Activated CD8-positive, alpha-beta T cell treated with anti-CD3 and anti-CD28 coated beads for 36 hours (primary cell): ENCODE measurements around the gene HAUS3. TPM values are rescaled to one million over a fixed set of nuclear protein-coding genes. Genes with fewer than 3 reads are reported as not detected.

Experiments used
- ATAC-seq: fragments of 200-7000 bp; cut with Tn5 transposase; one replicate; pipeline ENCODE4 v1.10.0; 2021; ENCODE audit warnings: mild to moderate bottlenecking, moderate library complexity
- CTCF ChIA-PET: fragments of 350-600 bp; sonication (Branson Sonifier 250); formaldehyde crosslinking; loops from one replicate; lab custom pipeline; 2021; ENCODE audit warnings: antibody characterized with exemption; lab: Charles Lee
- POLR2A ChIA-PET: fragments of 350-600 bp; sonication (Branson Sonifier 250); formaldehyde crosslinking; loops from one replicate; lab custom pipeline; 2021; ENCODE audit warnings: antibody characterized with exemption; lab: Charles Lee
- DNase-seq: peaks from one replicate; pipeline ENCODE4 v3.0.0-alpha.2; 2020
- H3K27ac Mint-ChIP-seq: one replicate; pipeline ENCODE4 v1.8.0; 2021; ENCODE audit warnings: mild to moderate bottlenecking, mixed read lengths
- H3K27me3 Mint-ChIP-seq: one replicate; pipeline ENCODE4 v1.8.0; 2021; ENCODE audit warnings: mixed read lengths
- H3K36me3 Mint-ChIP-seq: one replicate; pipeline ENCODE4 v1.8.0; 2021; ENCODE audit warnings: low read depth, mixed read lengths
- H3K4me1 Mint-ChIP-seq: one replicate; pipeline ENCODE4 v1.8.0; 2021; ENCODE audit warnings: low read depth, mixed read lengths
- H3K4me3 Mint-ChIP-seq: one replicate; pipeline ENCODE4 v1.8.0; 2021; ENCODE audit warnings: mild to moderate bottlenecking, moderate library complexity, mixed read lengths
- H3K9me3 Mint-ChIP-seq: one replicate; pipeline ENCODE4 v1.8.0; 2021; ENCODE audit warnings: mixed read lengths
- CTCF ChIP-seq: fragments of 200-600 bp; IDR thresholded peaks from one replicate; pipeline ENCODE4 v1.8.0; 2022; ENCODE audit warnings: antibody characterized with exemption, mild to moderate bottlenecking
- intact Hi-C: fragments of 100-400 bp; cut with micrococcal nuclease; formaldehyde crosslinking; loops from one replicate; pipeline ENCODE4 v1.10.0; 2022
- total RNA-seq, 2 experiments: library from RNA; stranded (reverse); gene quantifications; one replicate each; pipeline ENCODE4 v1.2.3, GENCODE V29; 2021

The HAUS3 gene
- 10 to 100 TPM; 18.4 to 19.5 TPM for total RNA-seq

GRCh38 chr4:2241410-2242353 lies at the start of gene HAUS3, which contains the start of gene POLN:
HAUS3 (minus strand) TSS chr4:2242121; CDS start chr4:2240946, 1,175 bp downstream.
POLN (minus strand) TSS chr4:2242121; CDS start chr4:2229231, 12,890 bp downstream.
- Mint-ChIP-seq H3K27me3 (no peaks in the 10 kb centered on the region), H3K27ac (peak within 1 kb of the TSS; percentile 88), H3K4me1 (peaks cover 55% of the 10 kb centered on the region), H3K4me3 (peak within 1 kb of the TSS; percentile 83), H3K36me3 (peaks cover 28% of the 10 kb centered on the region), H3K9me3 (no peaks in the 10 kb centered on the region)
- DNase-seq, result peak; percentile 99
- intact Hi-C loops, result loop anchor here (5.0 kb wide), 1 partner anchor 171 kb away; no protein-coding TSS in a partner anchor
- POLR2A ChIA-PET, result interaction anchor here (0.6 to 3.0 kb wide), 10 partner anchors 9 to 242 kb away, joined by 3 to 17 read pairs (median 4); partner anchors contain the start of genes NELFA and RNF4
- CTCF ChIA-PET, result interaction anchor here (0.8 to 2.3 kb wide), 12 partner anchors 11 to 200 kb away, joined by 3 to 15 read pairs (median 4); partner anchors contain the start of genes CFAP99, MXD4 and ZFYVE28
- TF ChIP-seq CTCF, result no peak
- peak; percentile 98 for ATAC-seq

GRCh38 chr4:2290974-2291704 lies 49.2 kb upstream of the HAUS3 start:
- Mint-ChIP-seq H3K4me3 (peak overlapping the region; percentile 47), H3K4me1 (peaks cover 38% of the 10 kb centered on the region), H3K36me3 (no peaks in the 10 kb centered on the region), H3K27ac (peak overlapping the region; percentile 68), H3K27me3 (no peaks in the 10 kb centered on the region), H3K9me3 (peaks cover 4% of the 10 kb centered on the region)
- peak; percentile 82 for DNase-seq
- POLR2A ChIA-PET, result interaction anchor here (0.6 to 2.0 kb wide), 6 partner anchors 10 to 178 kb away, joined by 3 to 6 read pairs (median 4); partner anchors contain the start of gene RNF4
- ATAC-seq, result peak; percentile 90
- intact Hi-C loops, result no loop called here
- no peak for TF ChIP-seq CTCF
- CTCF ChIA-PET, result interaction anchor here (0.9 to 2.0 kb wide), 2 partner anchors 9 to 151 kb away, joined by 3 to 6 read pairs; no protein-coding TSS in a partner anchor

GRCh38 chr4:2290488-2290887 lies 48.6 kb upstream of the HAUS3 start:
- peaks cover 32% of the 10 kb centered on the region for H3K4me1 Mint-ChIP-seq
- no peaks in the 10 kb centered on the region for H3K36me3 Mint-ChIP-seq
- peaks cover 4% of the 10 kb centered on the region for H3K9me3 Mint-ChIP-seq
- POLR2A ChIA-PET, result interaction anchor here (0.7 to 2.0 kb wide), 5 partner anchors 11 to 220 kb away, joined by 3 to 6 read pairs (median 3); no protein-coding TSS in a partner anchor
- intact Hi-C loops, result no loop called here
- peak overlapping the region; percentile 47 for H3K4me3 Mint-ChIP-seq
- no peaks in the 10 kb centered on the region for H3K27me3 Mint-ChIP-seq
- no peak for TF ChIP-seq CTCF
- ATAC-seq (no peak), DNase-seq (no peak)
- H3K27ac Mint-ChIP-seq, result peak overlapping the region; percentile 68
- CTCF ChIA-PET, result interaction anchor here (0.9 to 2.0 kb wide), 2 partner anchors 8 to 151 kb away, joined by 3 to 6 read pairs; no protein-coding TSS in a partner anchor

- Mint-ChIP-seq H3K27ac (no peak overlapping the region), H3K4me3 (no peak overlapping the region), H3K9me3 (peaks cover 4% of the 10 kb centered on the region), H3K27me3 (no peaks in the 10 kb centered on the region), H3K36me3 (no peaks in the 10 kb centered on the region), H3K4me1 (peaks cover 33% of the 10 kb centered on the region)
- DNase-seq, result no peak
- TF ChIP-seq CTCF, result no peak
- intact Hi-C loops, result no loop called here
- CTCF ChIA-PET, result interaction anchor here (2.0 kb wide), 1 partner anchor 152 kb away, joined by 6 read pairs; no protein-coding TSS in a partner anchor
- POLR2A ChIA-PET, result interaction anchor here (0.7 to 2.0 kb wide), 4 partner anchors 11 to 220 kb away, joined by 3 to 6 read pairs (median 4); no protein-coding TSS in a partner anchor
- no peak for ATAC-seq
Measured at GRCh38 chr4:2289955-2290333, 48.0 kb upstream of the HAUS3 start.
